Right ventricle myocardium inferior (tissue), 1 donor: ENCODE results near the gene IMMP2L. TPM values are rescaled to one million over a fixed set of nuclear protein-coding genes. Genes with fewer than 3 reads are reported as not detected.

Experiments
- ATAC-seq: fragments of 200-7000 bp; cut with Tn5 transposase; one replicate; pipeline ENCODE4 v1.9.1; 2020; ENCODE audit warnings: mild to moderate bottlenecking, moderate library complexity
- DNase-seq: peaks from one replicate; pipeline ENCODE4 v3.0.0; 2021; ENCODE audit errors: missing footprints
- intact Hi-C: fragments of 100-400 bp; cut with DNase I; formaldehyde crosslinking; loops from one replicate; pipeline ENCODE4 v1.11.0; 2022
- total RNA-seq: library from RNA; stranded (reverse); fragmentation: NEBNext Ultra II Directional; extraction: Animal tissue kit (Norgen Biotek cat#: 25700); gene quantifications from one replicate; pipeline ENCODE4 v1.2.1, GENCODE V29; 2021
- donor health status: DM: no; HTN: yes; CAD: no; lungs with severe emphysema.

IMMP2L gene
- total RNA-seq, 1 donor from 2014 or later, result 14.3 TPM

DNA sequence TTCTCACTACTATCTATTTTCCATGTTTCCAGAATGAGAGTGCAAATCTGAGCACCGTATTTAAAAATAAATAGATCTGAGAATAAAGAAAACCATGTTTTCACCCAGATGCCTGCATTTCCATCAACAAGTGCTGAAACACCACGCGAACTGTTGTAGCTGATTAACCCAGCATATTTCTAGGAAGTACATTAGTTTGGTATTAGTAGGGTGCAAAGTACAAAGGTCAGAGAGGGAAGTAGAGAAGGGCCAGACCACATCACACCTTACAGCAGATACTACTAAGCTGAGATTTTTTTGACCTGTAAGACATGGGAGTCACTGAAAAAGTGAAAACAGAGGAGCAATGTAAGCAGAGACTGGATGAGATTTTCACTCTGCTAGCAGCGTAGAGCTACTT, 181.3 kb downstream of the IMMP2L start:
- DNase-seq (no peak), ATAC-seq (no peak)
- intact Hi-C loops, result no loop called here

DNA sequence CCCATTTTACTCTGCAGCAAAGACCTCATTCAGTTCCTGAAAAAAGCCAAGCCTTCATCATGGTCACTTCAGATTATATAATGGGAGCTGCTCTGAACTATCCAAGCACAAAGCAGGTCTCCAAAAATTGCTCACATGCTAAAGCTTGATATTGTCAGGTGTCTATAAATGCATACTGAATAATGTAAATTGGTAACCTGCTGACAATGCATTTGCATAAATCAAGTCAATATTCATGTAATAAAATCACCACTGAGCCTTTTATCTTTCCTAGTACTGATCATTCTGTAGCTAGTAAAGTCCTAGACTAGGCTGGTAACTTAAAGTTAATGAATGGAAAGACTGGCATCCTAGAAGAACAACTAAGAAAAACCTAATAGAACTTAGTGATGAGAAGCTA, 188.3 kb downstream of the IMMP2L start:
- DNase-seq, result no peak
- ATAC-seq, result no peak
- intact Hi-C loops, result no loop called here

GRCh38 chr7:111371437-111371836, 190.9 kb downstream of the IMMP2L start:
- intact Hi-C loops, result no loop called here
- ATAC-seq (no peak), DNase-seq (no peak)

GRCh38 chr7:111370002-111370401, 192.3 kb downstream of the IMMP2L start:
- no peak for DNase-seq
- no peak for ATAC-seq
- intact Hi-C loops, result no loop called here

DNA sequence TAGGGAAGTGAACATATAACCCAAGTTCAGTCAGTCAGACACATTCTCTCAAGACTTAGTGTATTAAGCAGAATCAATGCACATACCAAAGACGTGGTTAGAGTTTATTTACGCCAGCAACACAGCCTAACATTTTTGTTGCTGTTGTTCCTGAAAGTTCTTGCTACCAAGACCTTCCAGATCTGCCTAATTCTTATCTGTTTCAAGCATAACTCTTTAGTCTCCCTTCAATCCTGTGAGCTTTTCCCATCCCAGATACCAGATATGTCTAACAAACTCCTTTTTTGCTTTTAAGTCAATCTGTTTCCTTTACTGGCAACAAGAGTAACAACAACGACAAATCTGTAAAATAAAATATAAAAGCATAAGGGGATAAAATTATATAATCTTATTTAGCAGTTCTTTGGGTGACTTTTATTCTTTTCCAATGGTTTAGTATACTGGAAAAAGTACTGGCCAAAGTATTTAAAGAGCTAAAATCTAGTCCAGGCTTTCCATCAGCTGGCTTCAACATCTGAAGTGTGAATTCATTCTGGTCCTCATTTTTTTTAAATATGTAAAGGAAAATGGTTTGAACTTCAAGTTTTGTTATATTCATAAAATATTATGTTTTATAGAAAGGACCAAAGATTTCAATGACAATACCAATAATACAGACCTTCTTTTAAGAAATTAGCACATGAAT, 193.8 kb downstream of the IMMP2L start:
- DNase-seq (no peak), ATAC-seq (no peak)
- intact Hi-C loops, result no loop called here

DNA sequence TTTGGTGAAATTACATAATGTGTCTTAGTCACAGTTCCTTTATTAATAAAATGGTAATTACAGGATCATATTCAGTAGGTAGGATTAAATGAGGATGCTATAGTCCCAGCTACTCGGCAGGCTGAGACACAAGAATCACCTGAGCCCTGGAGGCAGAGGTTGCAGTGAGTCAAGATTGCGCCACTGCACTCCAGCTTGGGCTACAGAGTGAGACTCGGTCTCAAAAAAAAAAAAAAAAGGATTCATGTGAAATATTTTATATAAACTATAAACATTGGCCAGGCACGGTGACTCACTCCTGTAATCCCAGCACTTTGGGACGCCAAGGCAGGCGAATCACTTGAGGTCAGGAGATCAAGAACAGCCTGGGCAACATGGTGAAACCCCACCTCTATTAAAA, 197.9 kb downstream of the IMMP2L start:
- no peak for DNase-seq
- intact Hi-C loops, result no loop called here
- no peak for ATAC-seq

DNA sequence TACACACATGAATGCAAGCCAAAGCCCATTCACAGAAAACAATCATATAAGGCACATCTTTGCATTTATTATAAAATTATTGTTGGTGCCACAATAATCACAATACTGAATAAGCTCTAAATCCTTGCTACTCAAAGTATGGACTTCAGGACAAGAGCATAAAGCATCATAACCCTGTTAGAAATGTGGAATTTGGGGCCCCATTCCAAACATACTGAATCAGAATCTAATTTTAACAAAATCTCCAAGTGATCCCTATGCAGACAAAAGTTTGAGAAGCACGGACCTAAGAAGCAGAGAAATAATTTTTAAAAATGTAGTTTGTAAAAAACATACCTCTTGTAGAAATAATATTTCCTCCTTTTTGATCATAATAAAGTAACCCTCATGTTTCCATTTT, 199.2 kb downstream of the IMMP2L start:
- intact Hi-C loops, result no loop called here
- DNase-seq (no peak), ATAC-seq (no peak)

DNA sequence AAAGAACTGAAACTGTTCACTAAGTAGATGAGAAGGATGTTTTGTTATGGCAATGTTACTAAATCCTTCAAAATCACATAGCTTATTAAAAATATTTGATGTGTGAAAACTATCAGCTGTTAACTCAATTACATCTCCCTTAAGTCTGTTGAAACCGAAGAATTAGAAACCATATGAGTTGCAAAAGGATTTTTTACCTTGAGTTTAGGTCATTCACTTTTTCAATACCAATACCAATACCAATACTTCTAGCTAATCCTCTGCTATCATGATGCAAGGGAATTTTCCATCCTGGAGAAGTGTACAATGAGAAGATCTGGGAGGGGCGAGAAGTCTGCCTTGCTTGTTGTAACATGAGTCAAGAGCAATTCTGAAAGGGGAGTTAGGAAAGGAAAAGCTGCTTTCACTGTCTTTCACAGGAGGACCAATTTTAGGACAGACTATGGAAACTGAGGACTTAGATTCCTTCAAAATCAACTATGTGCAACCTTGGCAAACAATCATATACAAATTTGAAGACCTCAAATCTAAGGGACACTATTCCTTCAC, 199.7 kb downstream of the IMMP2L start:
- intact Hi-C loops, result no loop called here
- DNase-seq, result no peak
- ATAC-seq, result no peak

DNA sequence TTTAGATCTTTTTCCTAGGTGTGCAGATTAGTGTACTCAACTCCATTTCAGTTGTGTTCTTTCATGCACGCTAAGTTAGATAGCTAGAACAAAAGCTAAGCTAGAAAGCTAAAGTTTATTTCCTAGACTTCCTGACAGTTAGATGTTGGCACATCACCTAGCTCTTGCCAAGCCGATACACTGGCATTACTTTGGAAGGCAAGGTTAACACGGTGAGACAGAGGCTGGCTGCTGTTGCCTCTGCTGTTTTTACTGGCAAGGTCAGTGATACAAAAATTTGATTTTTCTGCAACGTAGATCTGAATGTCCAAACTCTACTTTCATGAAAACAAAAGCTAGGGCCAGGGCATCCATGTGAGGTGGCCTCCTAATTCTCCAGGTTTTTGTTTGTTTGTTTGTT, 203.4 kb downstream of the IMMP2L start:
- DNase-seq (no peak), ATAC-seq (no peak)
- intact Hi-C loops, result no loop called here

- ATAC-seq (no peak), DNase-seq (no peak)
- intact Hi-C loops, result no loop called here
These were observed 204.6 kb downstream of the IMMP2L start for GRCh38 chr7:111357691-111358090.

DNA sequence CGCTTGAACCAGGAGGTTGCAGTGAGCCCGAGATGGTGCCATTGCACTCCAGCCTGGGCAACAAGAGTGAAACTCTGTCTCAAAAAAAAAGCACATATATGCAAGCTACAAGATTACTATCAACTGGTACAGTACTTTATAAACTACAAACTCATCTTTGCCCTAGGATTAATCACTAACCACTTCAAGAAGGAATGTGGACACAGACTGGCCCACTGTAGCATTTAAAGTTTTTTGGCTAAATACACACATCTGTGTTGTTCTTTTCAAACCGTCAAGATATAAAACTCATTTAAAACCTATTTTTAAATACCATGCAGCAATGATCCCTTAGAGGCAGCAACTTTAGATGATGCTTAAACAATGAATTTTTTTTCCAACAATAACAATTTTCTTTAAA, 205.4 kb downstream of the IMMP2L start:
- ATAC-seq (no peak), DNase-seq (no peak)
- intact Hi-C loops, result no loop called here

GRCh38 chr7:111352319-111352718, 210.0 kb downstream of the IMMP2L start:
- intact Hi-C loops, result no loop called here
- no peak for DNase-seq
- no peak for ATAC-seq

DNA sequence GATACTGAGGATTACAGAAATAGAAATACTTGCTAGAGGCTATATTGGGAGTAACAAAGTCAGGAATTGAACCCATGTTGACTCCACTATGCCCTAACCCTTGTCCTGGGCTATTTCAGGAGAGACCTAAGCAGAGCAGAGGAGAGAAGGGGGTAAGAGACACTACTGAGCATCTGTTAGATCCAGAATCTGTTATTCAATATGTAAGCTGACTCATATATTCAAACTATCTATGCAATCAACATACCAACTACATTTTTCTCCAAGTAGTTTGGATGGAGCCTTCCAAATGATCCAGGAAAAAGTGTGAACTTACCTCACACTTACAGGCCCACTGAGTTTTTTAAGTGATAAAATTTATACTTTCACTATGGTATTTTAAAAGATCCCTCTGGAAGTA, 216.1 kb downstream of the IMMP2L start:
- ATAC-seq, result no peak
- no peak for DNase-seq
- intact Hi-C loops, result no loop called here

DNA sequence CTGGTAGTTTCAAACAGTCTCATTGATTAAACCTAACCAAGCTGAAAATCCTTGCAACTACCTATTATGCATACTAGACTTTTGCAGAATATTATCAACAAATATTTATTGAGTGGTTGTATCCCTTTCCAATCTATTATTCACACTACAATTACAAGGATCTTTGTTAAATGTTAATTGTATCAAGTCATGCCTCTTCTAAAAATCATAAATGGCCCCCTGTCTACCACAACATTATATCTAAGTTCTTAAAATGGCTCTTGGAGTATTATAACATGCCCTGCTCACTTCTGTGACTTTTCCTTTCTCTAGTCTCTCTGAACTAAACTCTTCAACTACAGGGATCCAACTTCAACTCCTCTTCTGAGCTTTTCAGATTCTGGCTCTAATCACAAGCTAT, 219.3 kb downstream of the IMMP2L start:
- ATAC-seq, result no peak
- intact Hi-C loops, result no loop called here

DNA sequence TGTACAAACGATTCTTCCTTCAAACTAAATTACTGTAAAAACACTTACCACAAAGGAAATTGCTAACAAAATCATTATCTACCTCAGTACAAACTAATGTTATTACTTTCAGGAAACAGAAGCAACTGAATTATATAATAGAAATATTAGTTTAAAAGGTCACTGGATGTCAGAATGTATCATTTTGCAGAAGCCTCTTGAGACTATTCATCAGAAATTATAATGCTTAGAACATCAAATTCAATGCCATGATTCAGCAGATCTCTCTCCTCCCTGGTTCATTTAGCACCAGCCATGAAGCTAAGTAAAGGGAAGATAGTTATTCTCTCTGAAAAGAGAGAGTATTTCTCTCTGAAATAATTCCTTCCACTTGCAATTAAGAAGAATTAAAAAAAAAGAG, 223.3 kb downstream of the IMMP2L start:
- ATAC-seq, result no peak

More for the DNA sequence above, 219.3 kb downstream of the IMMP2L start:
- no peak for DNase-seq

GRCh38 chr7:111333010-111333409, 229.3 kb downstream of the IMMP2L start:
- intact Hi-C loops, result loop anchor here (10.0 kb wide), 1 partner anchor 402 kb away; no protein-coding TSS in a partner anchor
- ATAC-seq (no peak), DNase-seq (no peak)

More for the DNA sequence above, 223.3 kb downstream of the IMMP2L start:
- DNase-seq, result no peak
- intact Hi-C loops, result loop anchor here (10.0 kb wide), 1 partner anchor 396 kb away; no protein-coding TSS in a partner anchor

- intact Hi-C loops, result loop anchor here (10.0 kb wide), 1 partner anchor 405 kb away; no protein-coding TSS in a partner anchor
- ATAC-seq, result no peak
These were observed 232.1 kb downstream of the IMMP2L start for GRCh38 chr7:111330235-111330523.

GRCh38 chr7:111329367-111330234, 232.7 kb downstream of the IMMP2L start:
- intact Hi-C loops, result loop anchor here (10.0 kb wide), 1 partner anchor 405 kb away; no protein-coding TSS in a partner anchor
- DNase-seq (no peak), ATAC-seq (no peak)

More at GRCh38 chr7:111330235-111330523, 232.1 kb downstream of the IMMP2L start:
- no peak for DNase-seq

GRCh38 chr7:111328487-111328886, 233.8 kb downstream of the IMMP2L start:
- DNase-seq (no peak), ATAC-seq (no peak)
- intact Hi-C loops, result no loop called here

- DNase-seq (no peak), ATAC-seq (no peak)
- intact Hi-C loops, result no loop called here
These were observed 237.5 kb downstream of the IMMP2L start for GRCh38 chr7:111324776-111325175.
